WTC11 (cell line): ENCODE data around the gene PDGFRB.

ENCODE experiments used
- CTCF ChIP-seq: fragments of 200-600 bp; IDR thresholded peaks from 2 replicates; pipeline ENCODE4 v1.8.0; 2022; ENCODE audit warnings: antibody characterized with exemption
- TF ChIP-seq, protein P1 (sequence below): sonication (generic); formaldehyde crosslinking; IDR thresholded peaks from 2 replicates; pipeline ENCODE4 v1.8.0; 2022; ENCODE audit warnings: mild to moderate bottlenecking, missing genetic modification reagents

DNA sequence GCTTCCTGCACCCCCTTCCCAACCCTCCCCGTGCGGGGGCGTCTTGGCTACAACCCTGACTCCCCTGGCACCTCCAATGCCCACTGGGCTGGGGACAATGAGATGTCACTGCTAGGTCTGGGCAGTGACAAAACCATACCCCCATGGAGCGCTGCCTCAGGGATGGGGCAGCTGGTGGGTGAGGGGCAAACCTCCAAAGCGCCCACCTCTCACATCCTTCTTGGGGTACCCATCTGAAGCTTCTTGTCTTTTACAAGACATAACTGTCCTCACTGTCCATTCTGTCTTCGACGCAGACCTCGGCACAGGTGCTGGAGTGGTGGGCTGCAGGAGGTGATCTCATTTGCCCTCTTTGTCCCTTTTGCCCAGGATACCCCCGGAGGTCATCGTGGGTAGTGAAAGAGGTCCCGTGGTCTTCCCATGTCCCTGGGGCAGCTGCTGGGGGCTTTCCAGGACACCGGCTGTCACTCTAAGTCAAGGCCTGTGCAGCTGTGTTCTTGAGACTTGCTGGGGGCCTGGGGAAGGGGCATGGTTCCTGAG is 41.5 kb downstream of the PDGFRB start:
- TF ChIP-seq, protein P1, sequence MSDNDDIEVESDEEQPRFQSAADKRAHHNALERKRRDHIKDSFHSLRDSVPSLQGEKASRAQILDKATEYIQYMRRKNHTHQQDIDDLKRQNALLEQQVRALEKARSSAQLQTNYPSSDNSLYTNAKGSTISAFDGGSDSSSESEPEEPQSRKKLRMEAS (CRISPR knock-in tag) = no peak
- TF ChIP-seq CTCF = no peak
